Right lobe of liver (tissue), 6 donors: Measurements from ENCODE around the gene TEX38. TPM values are rescaled to one million over a fixed set of nuclear protein-coding genes. Genes with fewer than 3 reads are reported as not detected.

Experiments used
- ATAC-seq, 4 donors: fragments of 200-7000 bp; cut with Tn5 transposase; one replicate each; pipeline ENCODE4 v1.9.1; 2020; ENCODE audit warnings: mild to moderate bottlenecking in 4 of 4, moderate library complexity in 4 of 4
- DNase-seq, 3 donors: peaks; one replicate each; pipeline ENCODE4 v3.0.0-alpha.2; 2020
- H3K27ac ChIP-seq, 3 donors: fragments of 200-600 bp; one replicate each; pipeline ENCODE4 v1.8.0; 2022
- H3K27me3 ChIP-seq, 2 donors: fragments of 200-600 bp; one replicate each; pipeline ENCODE4 v1.8.0; 2022
- H3K36me3 ChIP-seq, 4 donors: fragments of 200-600 bp; sonication (generic) in 1 of 4; one replicate each; pipeline versions ENCODE4 v1.5.1 to v1.8.0; 2017 to 2022; ENCODE audit warnings: control low read depth in 1 of 4
- H3K4me1 ChIP-seq, 4 donors: fragments of 200-600 bp; sonication (generic) in 1 of 4; one replicate each; pipeline versions ENCODE4 v1.5.1 to v1.8.0; 2017 to 2022; ENCODE audit warnings: control low read depth in 1 of 4
- H3K4me3 ChIP-seq, 3 donors: fragments of 200-600 bp; one replicate each; pipeline ENCODE4 v1.8.0; 2022
- H3K9me3 ChIP-seq, 4 donors: fragments of 200-600 bp; sonication (generic) in 1 of 4; one replicate each; pipeline versions ENCODE4 v1.5.1 to v1.8.0; 2017 to 2022; ENCODE audit warnings: control low read depth in 1 of 4
- POLR2A ChIP-seq: fragments of 450-650 bp; IDR thresholded peaks from one replicate; pipeline ENCODE4 v1.6.1; 2017; ENCODE audit warnings: antibody characterized with exemption, mild to moderate bottlenecking
- WGBS: methylation state at CpG from one replicate; pipeline ENCODE4 v1.1.6; 2018; ENCODE audit warnings: low coverage, low lambda C conversion rate; ENCODE audit not compliant: insufficient coverage; ENCODE audit errors: missing lambda C conversion rate; 5-methylcytosine and 5-hydroxymethylcytosine counted together
- intact Hi-C, 2 donors: fragments of 100-400 bp; cut with DNase I; formaldehyde crosslinking; loops; one replicate each; pipeline versions ENCODE4 v1.11.2 to v1.14.1; 2022
- total RNA-seq, 6 experiments: library from RNA; depleted of rRNA in 2 of 6; stranded (reverse); fragments of >200 nt in 2 of 6; fragmentation: NEBNext Ultra II Directional in 3 of 6; extraction: Animal tissue kit (Norgen Biotek cat#: 25700) in 3 of 6; gene quantifications; one replicate each; pipeline versions ENCODE4 v1.1.0 to v1.2.4, GENCODE V29; 2016 to 2023
- TF ChIP-seq, protein P1 (sequence below), 4 donors: fragments of 200-600 bp in 3 of 4; fragments of 450-650 bp in 1 of 4; IDR thresholded peaks; one replicate each; pipeline versions ENCODE4 v1.5.1 to v1.8.0; 2016 to 2022; ENCODE audit warnings: antibody characterized with exemption in 4 of 4, mild to moderate bottlenecking in 2 of 4
- donor health status: DM: no; HTN: yes; CAD: no.
- donor health status: DM: no; HTN: no; CAD: no.
- donor health status: DM: no; HTN: no; CAD: no.
- donor health status: DM: no; HTN: yes; CAD: no.
- donor health status: DM: no; HTN: yes; CAD: no.

TEX38 gene
- total RNA-seq, 6 experiments from 2014 or later: not detected

DNA sequence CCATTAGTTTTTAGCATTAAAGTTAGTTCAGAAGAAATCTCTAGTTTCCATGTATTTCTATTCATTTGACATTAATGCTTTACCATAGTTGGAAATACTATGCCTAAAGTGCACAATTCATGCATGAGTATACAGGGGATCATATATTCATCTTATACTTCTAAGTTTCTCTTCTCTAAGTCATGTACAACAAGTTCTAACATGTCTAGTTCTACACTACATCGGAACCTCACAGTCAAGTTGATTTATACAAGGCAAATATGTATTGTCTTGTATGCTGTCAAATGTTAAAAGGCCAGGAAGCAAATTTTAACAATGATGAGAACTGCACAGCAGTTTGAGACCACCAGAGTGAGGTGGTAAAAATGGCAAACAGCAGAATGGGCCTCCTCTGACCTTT is 32.1 kb upstream of the TEX38 start:
- Histone ChIP-seq H3K36me3 (peaks cover 0 to 18% (median 11%) of the 10 kb centered on the region in 4 donors), H3K9me3 (no peaks in the 10 kb centered on the region), H3K27ac (no peak overlapping the region), H3K4me3 (no peak overlapping the region), H3K4me1 (peaks cover 0 to 6% (median 0%) of the 10 kb centered on the region in 4 donors), H3K27me3 (no peaks in the 10 kb centered on the region)
- 67% methylated on average over 1 of the region's 1 CpG for WGBS
- no peak for DNase-seq
- intact Hi-C loops: no loop called here
- no peak for TF ChIP-seq POLR2A
- TF ChIP-seq, protein P1, sequence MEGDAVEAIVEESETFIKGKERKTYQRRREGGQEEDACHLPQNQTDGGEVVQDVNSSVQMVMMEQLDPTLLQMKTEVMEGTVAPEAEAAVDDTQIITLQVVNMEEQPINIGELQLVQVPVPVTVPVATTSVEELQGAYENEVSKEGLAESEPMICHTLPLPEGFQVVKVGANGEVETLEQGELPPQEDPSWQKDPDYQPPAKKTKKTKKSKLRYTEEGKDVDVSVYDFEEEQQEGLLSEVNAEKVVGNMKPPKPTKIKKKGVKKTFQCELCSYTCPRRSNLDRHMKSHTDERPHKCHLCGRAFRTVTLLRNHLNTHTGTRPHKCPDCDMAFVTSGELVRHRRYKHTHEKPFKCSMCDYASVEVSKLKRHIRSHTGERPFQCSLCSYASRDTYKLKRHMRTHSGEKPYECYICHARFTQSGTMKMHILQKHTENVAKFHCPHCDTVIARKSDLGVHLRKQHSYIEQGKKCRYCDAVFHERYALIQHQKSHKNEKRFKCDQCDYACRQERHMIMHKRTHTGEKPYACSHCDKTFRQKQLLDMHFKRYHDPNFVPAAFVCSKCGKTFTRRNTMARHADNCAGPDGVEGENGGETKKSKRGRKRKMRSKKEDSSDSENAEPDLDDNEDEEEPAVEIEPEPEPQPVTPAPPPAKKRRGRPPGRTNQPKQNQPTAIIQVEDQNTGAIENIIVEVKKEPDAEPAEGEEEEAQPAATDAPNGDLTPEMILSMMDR (IDR thresholded peaks at IDR 0.05): no peak
- ATAC-seq: no peak

DNA sequence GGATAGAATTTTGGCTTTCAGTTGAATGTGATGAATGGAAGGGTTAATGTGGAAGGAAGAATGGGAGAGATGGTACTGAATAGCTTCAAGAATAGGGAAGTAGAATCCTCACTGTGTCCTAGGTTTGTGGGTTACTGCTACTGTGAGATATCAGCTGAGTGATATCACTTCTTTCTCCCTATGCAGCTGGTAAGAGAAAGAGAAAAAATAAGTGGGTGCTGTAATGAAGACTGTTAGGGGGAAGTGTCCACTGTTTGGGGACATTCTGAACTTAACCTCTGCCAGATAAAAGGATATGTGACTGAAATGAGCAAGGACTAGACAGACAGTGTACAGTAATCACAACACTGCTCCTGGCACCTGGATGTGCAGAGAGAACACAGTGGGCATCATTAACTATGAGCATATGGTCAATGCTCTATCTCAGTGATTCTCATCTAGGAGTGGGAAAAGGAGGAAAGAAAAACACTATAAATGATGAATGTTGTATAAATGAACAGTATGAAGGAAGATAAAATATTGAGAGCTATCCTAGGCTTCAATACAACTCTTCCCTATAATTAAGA is 29.5 kb upstream of the TEX38 start:
- intact Hi-C loops: no loop called here
- TF ChIP-seq POLR2A: no peak
- TF ChIP-seq, protein P1 (IDR thresholded peaks at IDR 0.05): no peak
- H3K4me3 ChIP-seq: no peak overlapping the region
- no peak overlapping the region for H3K27ac ChIP-seq
- H3K36me3 ChIP-seq: peaks cover 0 to 3% (median 0%) of the 10 kb centered on the region in 4 donors
- DNase-seq: no peak
- no peaks in the 10 kb centered on the region for H3K9me3 ChIP-seq
- no peaks in the 10 kb centered on the region for H3K27me3 ChIP-seq
- peaks cover 0 to 6% (median 0%) of the 10 kb centered on the region in 4 donors for H3K4me1 ChIP-seq
- no peak for ATAC-seq

DNA sequence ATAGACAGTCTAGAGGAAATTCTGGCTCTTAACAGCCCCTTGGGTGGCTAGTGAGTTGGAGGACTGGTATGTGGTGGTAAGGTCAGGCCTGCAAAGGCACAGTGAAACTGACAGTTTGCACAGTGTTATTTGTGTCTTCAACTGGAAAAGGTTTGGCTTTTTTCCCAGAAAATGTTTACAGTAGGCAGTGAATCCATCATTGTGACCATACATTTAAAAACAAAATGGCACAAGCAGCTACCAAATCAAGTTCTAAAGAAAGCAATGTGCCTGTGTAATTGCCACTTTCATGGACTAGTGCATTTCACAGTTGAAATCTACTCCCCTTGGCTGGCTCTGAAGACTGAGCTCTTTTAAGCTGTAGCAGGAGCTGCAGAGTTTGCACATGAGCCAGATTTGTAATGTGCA is 28.3 kb upstream of the TEX38 start:
- no peaks in the 10 kb centered on the region for H3K9me3 ChIP-seq
- DNase-seq (no peak), ATAC-seq (peak; percentile 82 to 93 (median 84))
- H3K4me3 ChIP-seq: no peak overlapping the region
- H3K36me3 ChIP-seq: peaks cover 0 to 3% (median 0%) of the 10 kb centered on the region in 4 donors
- H3K27me3 ChIP-seq: no peaks in the 10 kb centered on the region
- H3K27ac ChIP-seq: no peak overlapping the region
- intact Hi-C loops: no loop called here
- H3K4me1 ChIP-seq: peaks cover 0 to 6% (median 0%) of the 10 kb centered on the region in 4 donors
- TF ChIP-seq, protein P1 (IDR thresholded peaks at IDR 0.05): no peak
- no peak for TF ChIP-seq POLR2A

DNA sequence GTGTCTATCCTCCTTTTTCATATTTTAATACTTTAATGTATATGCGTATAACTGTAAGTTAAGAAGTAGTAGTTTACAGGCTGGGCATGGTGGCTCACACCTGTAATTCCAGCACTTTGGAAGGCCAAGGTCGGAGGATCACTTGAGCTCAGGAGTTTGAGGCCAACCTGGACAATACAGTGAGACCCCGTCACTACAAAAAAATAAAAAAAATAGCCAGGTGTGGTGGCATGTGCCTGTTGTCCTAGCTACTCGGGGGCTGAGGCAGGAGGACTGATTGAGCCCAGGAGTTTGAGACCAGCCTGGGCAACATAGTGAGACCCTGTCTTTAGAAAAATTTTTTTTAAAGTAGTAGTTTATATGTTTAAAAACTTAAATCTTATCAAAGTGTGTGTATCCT is 25.8 kb upstream of the TEX38 start:
- TF ChIP-seq POLR2A: no peak
- TF ChIP-seq, protein P1 (IDR thresholded peaks at IDR 0.05): no peak
- H3K4me1 ChIP-seq: peaks cover 0 to 6% (median 0%) of the 10 kb centered on the region in 4 donors
- H3K27ac ChIP-seq: no peak overlapping the region
- intact Hi-C loops: no loop called here
- WGBS: 90% methylated on average over 3 of the region's 4 CpGs
- H3K27me3 ChIP-seq: no peaks in the 10 kb centered on the region
- ATAC-seq (no peak), DNase-seq (no peak)
- H3K4me3 ChIP-seq: no peak overlapping the region
- H3K9me3 ChIP-seq: no peaks in the 10 kb centered on the region
- peaks cover 0 to 4% (median 0%) of the 10 kb centered on the region in 4 donors for H3K36me3 ChIP-seq

DNA sequence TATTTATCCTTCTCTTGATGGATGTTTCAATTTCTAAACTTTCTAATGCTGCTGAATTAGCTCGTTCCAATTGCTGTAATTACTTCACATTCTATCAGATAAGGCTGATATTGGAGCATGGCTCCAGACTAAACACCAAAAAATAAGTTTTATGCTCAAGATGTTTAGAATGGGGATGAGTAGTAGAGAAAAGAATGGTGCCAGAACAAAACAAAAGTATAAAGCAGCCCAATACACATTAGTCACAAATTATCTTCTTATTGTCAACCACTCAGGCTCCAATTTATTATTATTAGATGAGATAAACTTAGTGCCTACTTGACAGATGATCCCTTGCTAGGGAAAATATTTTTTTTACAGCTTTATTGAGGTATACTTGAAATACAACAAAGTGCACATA is 25.3 kb upstream of the TEX38 start:
- TF ChIP-seq, protein P1 (IDR thresholded peaks at IDR 0.05): no peak
- no peak for TF ChIP-seq POLR2A
- Histone ChIP-seq H3K27ac (no peak overlapping the region), H3K27me3 (no peaks in the 10 kb centered on the region), H3K9me3 (no peaks in the 10 kb centered on the region), H3K36me3 (peaks cover 0 to 4% (median 0%) of the 10 kb centered on the region in 4 donors), H3K4me1 (peaks cover 0 to 6% (median 0%) of the 10 kb centered on the region in 4 donors), H3K4me3 (no peak overlapping the region)
- no peak for ATAC-seq
- WGBS: 84% methylated on average over 1 of the region's 1 CpG
- DNase-seq: no peak
- intact Hi-C loops: no loop called here
